ENCODE data around the gene ESPN.
"Not testable (repeated sequence)": the region's sequence is repeated elsewhere in the genome, so short reads cannot be mapped to it uniquely, and the experiment has no call there.

ESPN gene

GRCh38 chr1:6486433-6487011, 61.9 kb downstream of the ESPN start:
- peak; percentile 88 for DNase-seq

DNA sequence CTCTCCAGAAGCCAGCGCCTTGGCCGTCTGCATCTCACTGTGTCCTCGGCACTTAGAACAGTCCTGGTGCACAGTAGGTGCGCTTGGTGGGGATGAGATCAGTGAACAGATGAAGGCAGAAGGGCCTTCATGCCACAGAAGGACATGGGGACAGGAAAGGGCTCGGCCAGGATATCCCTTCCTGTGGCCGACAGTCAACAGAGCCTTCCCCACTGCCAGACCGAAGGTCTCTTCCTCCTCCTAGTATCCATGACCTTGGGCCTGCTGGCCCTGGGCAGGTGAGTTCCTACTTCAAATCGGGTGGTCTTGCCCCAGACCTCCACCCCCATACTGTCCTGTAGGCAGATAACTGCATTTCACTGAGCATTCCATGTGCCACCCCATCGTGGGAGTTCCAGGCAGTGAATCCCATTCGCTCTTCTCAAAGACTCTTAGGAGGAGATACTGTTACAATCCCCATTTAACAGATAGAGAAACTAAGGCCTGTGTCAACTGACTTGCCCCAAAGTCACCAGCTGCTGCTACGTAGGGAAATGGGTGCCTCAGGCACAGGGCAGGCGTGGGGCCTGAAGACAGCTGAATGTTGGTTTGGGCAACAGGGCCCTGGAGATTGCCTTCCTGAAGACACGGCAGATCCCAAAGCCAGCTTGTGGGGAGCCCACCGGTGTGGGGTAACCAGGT, 63.4 kb downstream of the ESPN start:
- no peak for DNase-seq

- DNase-seq, result no peak
These were observed 64.2 kb downstream of the ESPN start for GRCh38 chr1:6488602-6489382.

GRCh38 chr1:6489383-6489765, 64.8 kb downstream of the ESPN start:
- DNase-seq, result no peak

DNA sequence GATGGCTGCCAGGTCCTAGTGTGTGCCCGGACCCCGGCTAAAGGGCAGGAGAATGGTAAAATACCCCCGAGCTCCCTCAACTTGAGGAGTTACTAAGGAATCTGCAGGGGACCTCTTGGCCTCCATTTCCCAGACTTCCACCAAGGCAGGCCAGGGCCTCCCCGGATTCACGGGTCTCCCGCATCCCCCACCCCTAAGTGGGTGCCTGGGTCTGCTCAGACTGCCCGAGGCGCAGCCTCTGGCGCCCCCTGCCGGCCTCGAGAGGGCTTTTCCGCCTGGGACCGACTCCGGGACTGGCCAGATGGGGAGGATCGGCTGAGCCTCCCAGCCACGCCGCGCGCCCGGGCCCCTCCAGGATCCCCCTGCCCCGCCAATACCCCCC, 65.2 kb downstream of the ESPN start:
- DNase-seq, result peak; percentile 79

DNA sequence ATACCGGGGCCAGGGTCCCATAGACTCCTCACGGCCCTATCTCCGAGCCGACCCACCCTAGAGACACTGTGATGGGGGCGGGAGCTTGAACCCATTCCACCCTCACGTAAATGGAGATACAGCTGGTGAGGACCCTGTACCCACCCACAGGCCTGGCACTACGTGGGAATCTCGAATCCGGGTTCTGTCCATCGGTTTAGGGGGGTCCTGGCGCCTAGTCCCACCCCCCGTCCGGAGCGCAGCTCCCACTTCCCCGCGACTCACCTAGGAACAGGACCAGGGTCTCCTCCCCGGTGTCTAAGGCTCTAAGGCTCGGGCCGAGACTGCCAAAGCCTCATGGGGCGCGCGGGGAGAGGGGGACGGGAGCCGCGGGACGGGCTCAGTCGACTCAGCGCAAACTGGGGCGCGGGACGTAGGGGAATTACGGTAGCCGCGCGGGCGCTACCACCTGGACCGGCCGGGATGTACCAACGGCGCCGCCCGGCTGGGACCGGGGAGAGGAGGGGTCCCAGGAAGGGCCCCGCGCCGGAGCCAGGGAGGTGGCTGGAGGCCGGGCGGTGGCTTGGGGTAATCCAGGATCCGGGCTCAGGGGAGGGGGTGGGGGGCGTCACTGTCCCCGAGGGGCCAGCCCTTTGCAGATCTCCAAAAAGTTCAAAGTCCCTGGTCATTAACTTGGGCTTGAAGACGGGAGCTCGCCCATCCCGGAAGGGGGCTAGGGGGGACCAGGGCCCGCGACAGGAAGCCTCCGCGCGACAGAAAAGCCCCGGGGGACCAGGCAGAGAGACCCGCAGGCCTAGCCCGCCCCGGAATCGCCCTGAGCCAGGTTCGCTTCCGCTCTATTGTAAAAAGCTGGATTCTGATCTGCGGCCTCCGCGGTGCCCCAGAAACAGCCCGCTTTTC, 65.9 kb downstream of the ESPN start:
- no peak for DNase-seq

DNA sequence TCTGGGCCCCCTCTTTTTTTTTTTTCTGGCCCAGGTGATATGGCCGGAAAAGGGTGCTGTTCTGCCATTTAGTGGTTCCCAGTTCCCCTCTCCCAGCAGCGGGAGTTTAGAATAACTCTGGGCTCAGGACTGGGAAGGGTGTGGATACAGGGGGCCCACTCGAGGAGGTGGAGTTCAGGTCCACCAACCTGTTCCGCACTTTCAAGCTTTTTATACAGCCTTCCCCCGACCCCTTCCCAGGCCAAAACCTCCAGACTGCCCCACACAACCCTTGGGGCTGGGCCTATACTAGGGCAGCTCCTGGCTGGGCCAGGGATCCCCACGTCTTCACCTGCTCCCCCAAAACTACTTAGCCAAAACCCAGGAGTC, 66.5 kb downstream of the ESPN start:
- no peak for DNase-seq

GRCh38 chr1:6491480-6491962, 66.9 kb downstream of the ESPN start, which contains the start of gene PLEKHG5:
PLEKHG5 (minus strand) TSS chr1:6491667; CDS start chr1:6477571, 14,096 bp downstream.
- no peak for DNase-seq

DNA sequence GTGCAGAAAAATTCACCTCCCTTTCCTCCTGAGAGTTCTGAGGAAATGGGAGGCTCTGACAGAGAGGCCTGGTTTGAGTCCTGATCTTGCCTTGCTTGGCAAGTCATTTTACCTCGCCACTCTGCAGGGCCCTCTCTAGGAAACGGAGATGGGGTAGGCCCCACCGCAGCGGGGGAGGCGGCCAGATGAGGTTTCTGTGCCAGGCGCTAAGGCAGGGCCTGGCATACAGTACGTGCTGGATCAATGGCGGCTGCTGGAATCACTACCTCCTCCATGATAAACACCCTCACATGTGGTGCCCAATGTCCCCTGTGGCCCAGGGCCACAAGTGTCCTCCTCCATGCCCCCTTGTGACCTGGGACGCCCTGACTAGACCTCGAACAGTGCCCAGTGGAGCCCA, 67.4 kb downstream of the ESPN start:
- DNase-seq, result no peak

GRCh38 chr1:6493834-6494223, 69.3 kb downstream of the ESPN start:
- not testable (repeated sequence) for DNase-seq

DNA sequence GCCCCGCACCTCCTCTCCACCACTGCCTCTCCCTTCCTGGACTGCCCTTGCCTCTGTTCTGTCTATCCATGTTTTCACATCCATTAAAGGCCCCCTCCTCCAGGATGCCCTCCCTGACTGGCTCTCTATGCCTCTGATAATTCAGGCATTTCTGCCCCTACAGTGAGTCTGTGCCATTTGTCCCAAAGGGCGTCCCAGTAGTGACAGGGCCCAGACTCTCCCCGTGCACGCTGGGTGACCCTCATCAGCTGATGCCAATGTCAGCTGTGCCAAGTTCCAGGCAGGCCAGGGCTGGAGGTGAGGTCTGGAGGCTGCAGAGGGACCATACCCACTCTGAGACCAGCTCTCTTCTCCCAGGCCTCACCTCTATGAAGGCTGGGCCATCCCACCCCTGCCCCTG, 70.1 kb downstream of the ESPN start:
- no peak for DNase-seq

- DNase-seq, result peak; percentile 39
These were observed 70.5 kb downstream of the ESPN start for GRCh38 chr1:6495041-6495441.

- DNase-seq, result peak; percentile 24
These were observed 71.2 kb downstream of the ESPN start for GRCh38 chr1:6495540-6496364.

DNA sequence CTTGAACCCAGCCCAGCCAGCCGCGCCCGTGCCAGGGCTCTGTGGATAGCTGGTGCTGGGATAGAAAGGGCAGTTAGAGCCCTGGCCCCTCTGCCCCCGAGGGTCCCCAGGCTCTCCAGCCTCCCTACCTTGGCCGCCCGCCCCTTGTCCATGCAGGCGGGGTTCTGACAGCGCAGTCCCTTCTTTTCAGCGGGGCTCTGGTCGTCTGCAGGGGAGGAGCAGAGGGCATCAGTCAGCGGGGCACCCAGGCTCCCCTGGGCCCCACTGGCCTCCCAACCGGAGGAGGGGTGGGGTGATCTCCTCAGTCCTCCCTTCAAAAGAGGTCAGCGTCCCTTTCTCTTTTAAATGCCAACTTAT, 71.8 kb downstream of the ESPN start:
- DNase-seq, result peak; percentile 33

- DNase-seq, result peak; percentile 24
These were observed 72.3 kb downstream of the ESPN start for GRCh38 chr1:6496890-6497214.

- no peak for DNase-seq
These were observed 72.8 kb downstream of the ESPN start for GRCh38 chr1:6497215-6497866.

GRCh38 chr1:6497867-6498575, 73.4 kb downstream of the ESPN start:
- DNase-seq, result peak; percentile 31

GRCh38 chr1:6498576-6499111, 74.1 kb downstream of the ESPN start:
- DNase-seq, result peak; percentile 39

DNA sequence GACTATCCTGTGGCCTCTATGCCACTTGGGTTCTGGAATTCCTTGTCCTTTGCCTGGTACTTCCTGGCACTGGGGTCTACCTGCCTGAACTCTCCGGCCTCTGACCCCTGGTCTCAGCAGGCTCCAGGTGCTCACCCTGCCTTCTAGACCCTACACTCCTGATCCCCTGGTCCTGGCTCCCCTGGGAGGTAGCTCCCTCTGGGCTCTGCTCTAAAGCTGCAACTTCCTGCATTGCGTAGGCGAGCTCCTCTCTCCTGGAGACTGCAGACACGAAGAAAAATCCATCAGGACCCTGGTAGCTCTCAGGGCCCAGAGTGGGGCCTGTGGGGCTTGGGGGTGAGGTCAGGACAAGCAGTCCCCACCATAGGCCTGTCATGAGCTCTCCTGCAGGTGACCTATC, 74.7 kb downstream of the ESPN start:
- DNase-seq, result peak; percentile 17

DNA sequence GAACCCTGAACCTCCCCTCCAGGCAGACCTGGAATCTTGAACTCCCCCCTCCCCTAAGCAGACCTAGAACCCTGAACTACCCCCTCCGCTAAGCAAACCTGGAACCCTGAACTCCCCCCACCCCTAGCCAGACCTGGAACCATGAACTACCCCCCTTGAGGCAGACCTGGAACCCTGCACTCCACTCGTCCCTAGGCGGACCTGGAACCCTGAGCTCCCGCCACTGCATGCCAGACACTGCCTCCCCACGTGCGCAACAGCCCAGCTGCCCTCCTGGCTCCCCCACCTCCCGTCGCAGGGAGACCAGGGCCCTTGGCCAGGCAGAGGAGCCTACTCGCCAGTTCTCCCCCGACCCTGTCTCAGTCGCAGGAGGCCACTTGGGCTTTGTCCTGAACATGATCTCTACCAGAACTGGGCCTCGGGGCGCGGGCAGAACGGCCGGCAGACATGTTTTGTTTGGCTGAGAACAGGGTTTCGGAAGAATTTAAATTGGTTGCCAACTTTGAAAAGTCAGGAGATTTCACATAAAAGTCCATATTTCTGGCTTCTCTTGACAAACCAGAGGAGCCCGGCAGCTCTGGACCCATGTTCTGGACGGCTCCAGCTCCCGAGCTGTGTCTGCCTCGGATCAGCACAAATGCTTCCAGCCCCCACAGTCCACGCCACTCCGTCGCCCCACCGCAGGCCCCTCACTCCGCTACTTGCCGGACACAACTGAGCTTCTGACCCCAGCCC, 76.1 kb downstream of the ESPN start:
- DNase-seq, result no peak
